Activated naive CD4-positive, alpha-beta T cell treated with anti-CD3 and anti-CD28 coated beads for 36 hours (primary cell): ENCODE data around the gene COL23A1. TPM values are rescaled to one million over a fixed set of nuclear protein-coding genes. Genes with fewer than 3 reads are reported as not detected.
"Not testable (repeated sequence)": the region's sequence is repeated elsewhere in the genome, so short reads cannot be mapped to it uniquely, and the experiment has no call there.

ENCODE experiments used
- CTCF ChIA-PET: fragments of 350-600 bp; sonication (Branson Sonifier 250); formaldehyde crosslinking; loops from one replicate; lab custom pipeline; 2021; ENCODE audit warnings: antibody characterized with exemption; lab: Charles Lee
- DNase-seq: peaks from one replicate; pipeline ENCODE4 v3.0.0-alpha.2; 2020
- H3K27ac Mint-ChIP-seq: one replicate; pipeline ENCODE4 v1.8.0; 2021; ENCODE audit warnings: mild to moderate bottlenecking, mixed read lengths
- H3K27me3 Mint-ChIP-seq: one replicate; pipeline ENCODE4 v1.8.0; 2021; ENCODE audit warnings: low read depth, mixed read lengths
- H3K36me3 Mint-ChIP-seq: one replicate; pipeline ENCODE4 v1.8.0; 2021; ENCODE audit warnings: low read depth, mixed read lengths
- H3K4me1 Mint-ChIP-seq: one replicate; pipeline ENCODE4 v1.8.0; 2021; ENCODE audit warnings: low read depth, mixed read lengths
- H3K4me3 Mint-ChIP-seq: one replicate; pipeline ENCODE4 v1.8.0; 2021; ENCODE audit warnings: mild to moderate bottlenecking, moderate library complexity, mixed read lengths
- H3K9me3 Mint-ChIP-seq: one replicate; pipeline ENCODE4 v1.8.0; 2021; ENCODE audit warnings: mixed read lengths
- intact Hi-C: fragments of 100-400 bp; cut with micrococcal nuclease; formaldehyde crosslinking; loops from one replicate; pipeline ENCODE4 v1.15.1; 2023
- total RNA-seq, 2 experiments: library from RNA; stranded (reverse); gene quantifications; one replicate each; pipeline ENCODE4 v1.2.3, GENCODE V29; 2021

COL23A1 gene
- total RNA-seq, 2 experiments from 2014 or later: 0.07 TPM; not detected in 1

- Mint-ChIP-seq H3K27me3 (no peaks in the 10 kb centered on the region), H3K27ac (no peak overlapping the region), H3K36me3 (no peaks in the 10 kb centered on the region), H3K9me3 (peaks cover 11% of the 10 kb centered on the region), H3K4me3 (no peak overlapping the region), H3K4me1 (no peaks in the 10 kb centered on the region)
- intact Hi-C loops: no loop called here
- CTCF ChIA-PET: interaction anchor here (0.6 kb wide), 1 partner anchor 42 kb away, joined by 3 read pairs; no protein-coding TSS in a partner anchor
- DNase-seq: no peak
Measured at GRCh38 chr5:178313316-178313715, 276.9 kb downstream of the COL23A1 start.

GRCh38 chr5:178312880-178313282 lies 277.3 kb downstream of the COL23A1 start:
- intact Hi-C loops: no loop called here
- DNase-seq: no peak
- no peak overlapping the region for H3K27ac Mint-ChIP-seq
- H3K9me3 Mint-ChIP-seq: peaks cover 9% of the 10 kb centered on the region
- CTCF ChIA-PET: no interaction called here
- H3K4me3 Mint-ChIP-seq: no peak overlapping the region
- no peaks in the 10 kb centered on the region for H3K27me3 Mint-ChIP-seq
- H3K4me1 Mint-ChIP-seq: no peaks in the 10 kb centered on the region
- H3K36me3 Mint-ChIP-seq: no peaks in the 10 kb centered on the region

- CTCF ChIA-PET: no interaction called here
- no peak for DNase-seq
- no peaks in the 10 kb centered on the region for H3K4me1 Mint-ChIP-seq
- H3K4me3 Mint-ChIP-seq: no peak overlapping the region
- no peaks in the 10 kb centered on the region for H3K36me3 Mint-ChIP-seq
- no peaks in the 10 kb centered on the region for H3K9me3 Mint-ChIP-seq
- H3K27ac Mint-ChIP-seq: no peak overlapping the region
- intact Hi-C loops: no loop called here
- H3K27me3 Mint-ChIP-seq: peaks cover 2% of the 10 kb centered on the region
Measured at GRCh38 chr5:178310130-178310865, 279.9 kb downstream of the COL23A1 start.

GRCh38 chr5:178309271-178310013 lies 280.8 kb downstream of the COL23A1 start:
- intact Hi-C loops: no loop called here
- DNase-seq: no peak
- no peaks in the 10 kb centered on the region for H3K36me3 Mint-ChIP-seq
- no peak overlapping the region for H3K4me3 Mint-ChIP-seq
- peaks cover 2% of the 10 kb centered on the region for H3K27me3 Mint-ChIP-seq
- CTCF ChIA-PET: no interaction called here
- no peaks in the 10 kb centered on the region for H3K9me3 Mint-ChIP-seq
- H3K27ac Mint-ChIP-seq: no peak overlapping the region
- no peaks in the 10 kb centered on the region for H3K4me1 Mint-ChIP-seq

GRCh38 chr5:178308541-178309092 lies 281.6 kb downstream of the COL23A1 start:
- Mint-ChIP-seq H3K4me3 (no peak overlapping the region), H3K36me3 (no peaks in the 10 kb centered on the region), H3K9me3 (no peaks in the 10 kb centered on the region), H3K27ac (no peak overlapping the region), H3K27me3 (peaks cover 2% of the 10 kb centered on the region), H3K4me1 (no peaks in the 10 kb centered on the region)
- CTCF ChIA-PET: no interaction called here
- no peak for DNase-seq
- intact Hi-C loops: no loop called here

GRCh38 chr5:178307267-178308045 lies 282.7 kb downstream of the COL23A1 start:
- CTCF ChIA-PET: no interaction called here
- H3K36me3 Mint-ChIP-seq: no peaks in the 10 kb centered on the region
- DNase-seq: no peak
- intact Hi-C loops: no loop called here
- no peak overlapping the region for H3K27ac Mint-ChIP-seq
- H3K9me3 Mint-ChIP-seq: no peaks in the 10 kb centered on the region
- H3K4me1 Mint-ChIP-seq: no peaks in the 10 kb centered on the region
- H3K4me3 Mint-ChIP-seq: no peak overlapping the region
- peaks cover 2% of the 10 kb centered on the region for H3K27me3 Mint-ChIP-seq

GRCh38 chr5:178306430-178307225 lies 283.6 kb downstream of the COL23A1 start:
- CTCF ChIA-PET: no interaction called here
- intact Hi-C loops: no loop called here
- peaks cover 2% of the 10 kb centered on the region for H3K27me3 Mint-ChIP-seq

GRCh38 chr5:178305801-178306200 lies 284.4 kb downstream of the COL23A1 start:
- intact Hi-C loops: no loop called here
- Mint-ChIP-seq H3K9me3 (peaks cover 6% of the 10 kb centered on the region), H3K4me3 (no peak overlapping the region), H3K4me1 (no peaks in the 10 kb centered on the region), H3K27ac (no peak overlapping the region), H3K36me3 (no peaks in the 10 kb centered on the region), H3K27me3 (peaks cover 2% of the 10 kb centered on the region)
- no peak for DNase-seq
- CTCF ChIA-PET: no interaction called here

More at GRCh38 chr5:178306430-178307225, 283.6 kb downstream of the COL23A1 start:
- H3K27ac Mint-ChIP-seq: no peak overlapping the region
- no peaks in the 10 kb centered on the region for H3K4me1 Mint-ChIP-seq
- no peak for DNase-seq
- H3K9me3 Mint-ChIP-seq: no peaks in the 10 kb centered on the region
- no peak overlapping the region for H3K4me3 Mint-ChIP-seq
- no peaks in the 10 kb centered on the region for H3K36me3 Mint-ChIP-seq

GRCh38 chr5:178304761-178305645 lies 285.2 kb downstream of the COL23A1 start:
- no peaks in the 10 kb centered on the region for H3K36me3 Mint-ChIP-seq
- H3K9me3 Mint-ChIP-seq: peaks cover 7% of the 10 kb centered on the region
- no peaks in the 10 kb centered on the region for H3K4me1 Mint-ChIP-seq
- intact Hi-C loops: no loop called here
- H3K27ac Mint-ChIP-seq: no peak overlapping the region
- no peak for DNase-seq
- H3K27me3 Mint-ChIP-seq: peaks cover 2% of the 10 kb centered on the region
- no peak overlapping the region for H3K4me3 Mint-ChIP-seq
- CTCF ChIA-PET: no interaction called here

GRCh38 chr5:178304016-178304415 lies 286.2 kb downstream of the COL23A1 start:
- no peak overlapping the region for H3K4me3 Mint-ChIP-seq
- H3K4me1 Mint-ChIP-seq: no peaks in the 10 kb centered on the region
- peaks cover 7% of the 10 kb centered on the region for H3K9me3 Mint-ChIP-seq
- CTCF ChIA-PET: no interaction called here
- no peak for DNase-seq
- intact Hi-C loops: no loop called here
- no peaks in the 10 kb centered on the region for H3K36me3 Mint-ChIP-seq
- H3K27ac Mint-ChIP-seq: no peak overlapping the region
- peaks cover 2% of the 10 kb centered on the region for H3K27me3 Mint-ChIP-seq

- intact Hi-C loops, CTCF ChIA-PET, H3K27ac Mint-ChIP-seq, H3K9me3 Mint-ChIP-seq, H3K27me3 Mint-ChIP-seq, DNase-seq, H3K4me1 Mint-ChIP-seq, H3K36me3 Mint-ChIP-seq, H3K4me3 Mint-ChIP-seq: not testable (repeated sequence)
Measured at GRCh38 chr5:178302321-178302720, 287.9 kb downstream of the COL23A1 start.
